Measurements from ENCODE around the gene SLC6A9.

- TF ChIP-seq CTCF (conservative IDR thresholded peaks at IDR 0.05 in 1 of 2, IDR thresholded peaks at IDR 0.05 in 1 of 2; ENCODE audit: extremely low read depth in 1 of 2, insufficient read depth in 1 of 2, low read depth in 1 of 2, low read length in 2 of 2), result peak; percentile 1 to 8
- no peak for TF ChIP-seq EZH2 (IDR thresholded peaks at IDR 0.05; ENCODE audit: borderline replicate concordance, low read length)
These were observed 55.2 kb downstream of the SLC6A9 start for GRCh38 chr1:43976045-43976444.
